SK-N-SH (cell line): ENCODE results near the gene VIL1. TPM values are rescaled to one million over a fixed set of nuclear protein-coding genes. Genes with fewer than 3 reads are reported as not detected.

ENCODE experiments used
- CTCF ChIA-PET: fragments of 300-600, 350-600 bp; formaldehyde crosslinking; extraction: SDS; loops from one replicate; lab custom pipeline; 2021; lab: Yijun Ruan, JAX
- POLR2A ChIA-PET: fragments of 350-600 bp; sonication (Branson Sonifier 250); formaldehyde crosslinking; extraction: SDS; loops from one replicate; lab custom pipeline; 2020; ENCODE audit warnings: antibody characterized with exemption, inconsistent platforms; lab: Yijun Ruan, JAX
- DNase-seq: peaks from one replicate; pipeline ENCODE4 v3.0.0; 2012
- H2AFZ ChIP-seq: fragments of 200-600 bp; sonication (generic); 2 replicates; pipeline ENCODE4 v1.8.1; 2016; ENCODE audit warnings: antibody characterized with exemption, mild to moderate bottlenecking, low read depth
- H3F3A ChIP-seq: fragments of 200-600 bp; sonication (generic); replicated peaks from 2 replicates; pipeline ENCODE3; 2016; ENCODE audit warnings: antibody characterized with exemption, mild to moderate bottlenecking; ENCODE audit not compliant: insufficient read depth
- H3K27ac ChIP-seq, 2 experiments: fragments of 200-500 bp in 1 of 2; fragments of 200-600 bp in 1 of 2; sonication (Bioruptor generic) in 1 of 2; sonication (generic), shearing (Covaris generic) in 1 of 2; 2 replicates each; pipeline versions ENCODE4 v1.5.1 to v1.6.1; 2014 to 2016; ENCODE audit warnings: low read depth in 2 of 2, inconsistent platforms in 1 of 2, low read length in 1 of 2, mild to moderate bottlenecking in 1 of 2, mixed read lengths in 1 of 2
- H3K27me3 ChIP-seq: fragments of 200-600 bp; sonication (generic), shearing (Covaris generic); 2 replicates; pipeline ENCODE4 v1.6.1; 2016; ENCODE audit warnings: mixed run types; ENCODE audit not compliant: insufficient read depth
- H3K36me3 ChIP-seq, 2 experiments: fragments of 200-500 bp in 1 of 2; fragments of 200-600 bp in 1 of 2; sonication (Bioruptor generic) in 1 of 2; sonication (generic) in 1 of 2; replicated peaks in 1 of 2; 2 replicates each; pipeline versions ENCODE3 to v1.5.1; 2014 to 2016; ENCODE audit warnings: low read length in 1 of 2, mild to moderate bottlenecking in 1 of 2; ENCODE audit not compliant: insufficient read depth in 2 of 2, control insufficient read depth in 1 of 2
- H3K4me1 ChIP-seq, 2 experiments: fragments of 200-500 bp in 1 of 2; fragments of 200-600 bp in 1 of 2; sonication (Bioruptor generic) in 1 of 2; sonication (generic), shearing (Covaris generic) in 1 of 2; 2 replicates each; pipeline versions ENCODE4 v1.5.1 to v1.6.1; 2014 to 2016; ENCODE audit warnings: low read depth in 1 of 2, low read length in 1 of 2, mixed run types in 1 of 2; ENCODE audit not compliant: insufficient read depth in 2 of 2, control insufficient read depth in 1 of 2
- H3K4me2 ChIP-seq: fragments of 200-600 bp; sonication (generic), shearing (Covaris generic); 2 replicates; pipeline ENCODE4 v1.6.1; 2017; ENCODE audit warnings: mixed run types
- H3K4me3 ChIP-seq, 2 experiments: fragments of 200-500 bp in 1 of 2; fragments of 200-600 bp in 1 of 2; sonication (Bioruptor generic) in 1 of 2; sonication (generic), shearing (Covaris generic) in 1 of 2; 2 replicates each; pipeline versions ENCODE4 v1.5.1 to v1.8.1; 2014 to 2016; ENCODE audit warnings: low read depth in 2 of 2, inconsistent platforms in 1 of 2, low read length in 1 of 2, mild to moderate bottlenecking in 1 of 2, mixed read lengths in 1 of 2, moderate library complexity in 1 of 2
- H3K79me2 ChIP-seq: fragments of 200-600 bp; sonication (generic); 2 replicates; pipeline ENCODE4 v1.8.1; 2017; ENCODE audit warnings: mild to moderate bottlenecking; ENCODE audit not compliant: insufficient read depth
- H3K9ac ChIP-seq: fragments of 200-600 bp; sonication (generic); 2 replicates; pipeline ENCODE4 v1.6.1; 2017; ENCODE audit warnings: mixed run types
- H3K9me2 ChIP-seq: fragments of 200-600 bp; sonication (generic); 2 replicates; pipeline ENCODE4 v1.6.1; 2017; ENCODE audit warnings: mixed run types
- H3K9me3 ChIP-seq: fragments of 200-600 bp; sonication (generic); 2 replicates; pipeline ENCODE4 v1.6.1; 2017; ENCODE audit warnings: mixed run types, mild to moderate bottlenecking, moderate library complexity
- H4K20me1 ChIP-seq: fragments of 200-600 bp; sonication (generic); 2 replicates; pipeline ENCODE4 v1.6.1; 2017; ENCODE audit warnings: mild to moderate bottlenecking, mixed run types; ENCODE audit not compliant: insufficient read depth
- EP300 ChIP-seq, 2 experiments: IDR thresholded peaks; 2 replicates each; pipeline versions ENCODE4 v1.4.0 to v1.6.1; 2012; ENCODE audit warnings: borderline replicate concordance in 1 of 2, low read depth in 1 of 2, low read length in 1 of 2
- FOSL2 ChIP-seq: IDR thresholded peaks from 2 replicates; pipeline ENCODE4 v1.4.0; 2012; ENCODE audit warnings: low read depth, mild to moderate bottlenecking, moderate library complexity, borderline replicate concordance
- FOXJ3 ChIP-seq: sonication (generic); formaldehyde crosslinking; IDR thresholded peaks from 2 replicates; pipeline ENCODE4 v1.5.1; 2020; ENCODE audit warnings: mild to moderate bottlenecking, missing genetic modification reagents
- GABPA ChIP-seq: IDR thresholded peaks from 2 replicates; pipeline ENCODE4 v1.4.0; 2012; ENCODE audit warnings: low read depth, mild to moderate bottlenecking
- JUND ChIP-seq: IDR thresholded peaks from 2 replicates; pipeline ENCODE4 v1.4.0; 2012
- NFIC ChIP-seq: IDR thresholded peaks from 2 replicates; pipeline ENCODE4 v1.4.0; 2012; ENCODE audit warnings: borderline replicate concordance
- POLR2AphosphoS5 ChIP-seq: IDR thresholded peaks from 2 replicates; pipeline ENCODE4 v1.6.1; 2012; ENCODE audit warnings: low read depth, low read length
- RFX5 ChIP-seq: IDR thresholded peaks from 2 replicates; pipeline ENCODE4 v1.6.1; 2012; ENCODE audit warnings: mild to moderate bottlenecking, improper control_type of control experiment, low read length
- SIN3A ChIP-seq: IDR thresholded peaks from 2 replicates; pipeline ENCODE4 v1.6.1; 2012; ENCODE audit warnings: low read depth, mild to moderate bottlenecking, low read length, moderate library complexity, borderline replicate concordance
- SMC3 ChIP-seq: IDR thresholded peaks from 2 replicates; pipeline ENCODE4 v1.6.1; 2012; ENCODE audit warnings: low read depth, low read length, improper control_type of control experiment
- TAF1 ChIP-seq: IDR thresholded peaks from 2 replicates; pipeline ENCODE4 v1.6.1; 2012; ENCODE audit warnings: low read depth, mild to moderate bottlenecking, low read length, moderate library complexity, borderline replicate concordance
- TCF12 ChIP-seq: IDR thresholded peaks from 2 replicates; pipeline ENCODE4 v1.4.0; 2012
- WGBS: methylation state at CpG from one replicate; pipeline ENCODE4 v1.1.6; 2017; ENCODE audit warnings: low lambda C conversion rate; 5-methylcytosine and 5-hydroxymethylcytosine counted together
- polyA plus RNA-seq, 3 experiments: library from polyadenylated mRNA; depleted of rRNA; stranded (reverse); fragments of >200 nt; gene quantifications; 2 replicates each; pipeline ENCODE4 v1.2.3, GENCODE V29; 2012
- TF ChIP-seq, protein P1 (sequence below): IDR thresholded peaks from 2 replicates; pipeline ENCODE4 v1.4.0; 2012; ENCODE audit warnings: low read depth
- TF ChIP-seq, protein P2 (sequence below): IDR thresholded peaks from 2 replicates; pipeline ENCODE4 v1.6.1; 2012; ENCODE audit warnings: mild to moderate bottlenecking, low read depth, low read length, moderate library complexity
- TF ChIP-seq, protein P3 (sequence below): IDR thresholded peaks from 2 replicates; pipeline ENCODE4; 2012

The VIL1 gene
- polyA plus RNA-seq, 1 of the 3 experiments (the other 2 are of a cell fraction): under 0.01 TPM

DNA sequence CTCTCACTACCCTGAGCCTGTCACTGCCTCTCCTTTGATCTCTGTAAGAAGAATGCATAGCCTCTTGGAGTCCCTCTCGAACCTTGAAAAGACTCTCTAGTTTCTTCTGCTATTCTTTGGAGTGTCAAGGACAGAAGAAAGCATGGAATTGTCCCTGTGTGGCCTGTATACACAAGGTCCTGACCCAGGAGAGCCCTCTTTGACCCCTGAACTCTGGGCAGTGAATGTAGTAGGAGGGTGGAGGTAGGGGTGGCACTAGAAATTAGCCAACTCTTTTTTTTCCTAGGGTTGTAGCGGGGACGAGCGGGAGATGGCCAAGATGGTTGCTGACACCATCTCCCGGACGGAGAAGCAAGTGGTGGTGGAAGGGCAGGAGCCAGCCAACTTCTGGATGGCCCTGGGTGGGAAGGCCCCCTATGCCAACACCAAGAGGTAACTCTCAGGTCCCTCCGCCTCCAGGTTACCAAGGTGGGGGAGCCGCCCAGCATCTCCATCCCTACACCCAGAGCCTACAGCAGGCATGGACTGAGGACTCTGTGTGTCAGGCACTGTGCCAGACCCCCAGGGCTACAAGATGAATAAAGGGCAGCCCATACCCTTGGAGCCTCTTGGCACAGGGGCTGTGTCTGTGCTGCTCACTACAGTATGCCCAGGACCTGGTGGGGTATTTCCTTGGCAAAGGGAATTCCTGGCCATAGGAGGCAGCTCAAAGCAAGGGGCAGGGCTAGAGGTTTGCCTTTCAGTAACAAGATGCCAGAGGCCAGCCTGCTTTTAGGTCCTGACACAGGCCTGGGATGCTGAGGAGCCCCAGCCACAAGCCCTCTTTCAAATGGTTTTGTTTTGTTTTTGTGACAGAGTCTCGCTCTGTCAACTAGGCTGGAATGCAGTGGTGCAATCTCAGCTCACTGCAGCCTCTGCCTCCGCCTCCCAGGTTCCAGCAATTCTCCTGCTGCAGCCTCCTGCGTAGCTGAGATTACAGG is 16.4 kb downstream of the VIL1 start:
- POLR2A ChIA-PET: no interaction called here
- WGBS: 87% methylated on average over 9 of the region's 11 CpGs

DNA sequence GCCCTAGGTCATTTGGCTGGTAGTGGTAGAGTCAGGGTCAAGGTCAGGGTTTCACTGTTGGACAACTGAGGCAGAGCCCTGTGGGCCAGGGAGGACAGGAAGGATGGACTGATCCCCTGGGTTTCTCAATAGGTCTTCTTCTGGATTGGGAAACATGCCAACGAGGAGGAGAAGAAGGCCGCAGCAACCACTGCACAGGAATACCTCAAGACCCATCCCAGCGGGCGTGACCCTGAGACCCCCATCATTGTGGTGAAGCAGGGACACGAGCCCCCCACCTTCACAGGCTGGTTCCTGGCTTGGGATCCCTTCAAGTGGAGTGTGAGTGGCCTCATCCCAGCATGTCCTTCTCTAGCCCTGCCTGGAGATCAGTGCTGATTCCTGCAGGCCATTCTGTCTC is 18.1 kb downstream of the VIL1 start:
- WGBS: 72% methylated on average over 5 of the region's 5 CpGs
- H3K4me2 ChIP-seq: no peak overlapping the region
- H4K20me1 ChIP-seq: no peaks in the 10 kb centered on the region
- H3K9me3 ChIP-seq: no peaks in the 10 kb centered on the region
- ChIA-PET POLR2A (no interaction called here), CTCF (no interaction called here)
- no peak overlapping the region for H3K27ac ChIP-seq
- TF ChIP-seq SIN3A (no peak), FOSL2 (no peak), TCF12 (no peak), POLR2AphosphoS5 (no peak), JUND (no peak), TAF1 (no peak), NFIC (no peak), GABPA (no peak), FOXJ3 (CRISPR knock-in tag) (no peak), EP300 (IDR thresholded peaks at IDR 0.05; ENCODE audit: borderline replicate concordance in 1 of 2, low read depth in 1 of 2, low read length in 1 of 2) (no peak)
- TF ChIP-seq, protein P1, sequence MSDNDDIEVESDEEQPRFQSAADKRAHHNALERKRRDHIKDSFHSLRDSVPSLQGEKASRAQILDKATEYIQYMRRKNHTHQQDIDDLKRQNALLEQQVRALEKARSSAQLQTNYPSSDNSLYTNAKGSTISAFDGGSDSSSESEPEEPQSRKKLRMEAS: no peak
- TF ChIP-seq, protein P2, sequence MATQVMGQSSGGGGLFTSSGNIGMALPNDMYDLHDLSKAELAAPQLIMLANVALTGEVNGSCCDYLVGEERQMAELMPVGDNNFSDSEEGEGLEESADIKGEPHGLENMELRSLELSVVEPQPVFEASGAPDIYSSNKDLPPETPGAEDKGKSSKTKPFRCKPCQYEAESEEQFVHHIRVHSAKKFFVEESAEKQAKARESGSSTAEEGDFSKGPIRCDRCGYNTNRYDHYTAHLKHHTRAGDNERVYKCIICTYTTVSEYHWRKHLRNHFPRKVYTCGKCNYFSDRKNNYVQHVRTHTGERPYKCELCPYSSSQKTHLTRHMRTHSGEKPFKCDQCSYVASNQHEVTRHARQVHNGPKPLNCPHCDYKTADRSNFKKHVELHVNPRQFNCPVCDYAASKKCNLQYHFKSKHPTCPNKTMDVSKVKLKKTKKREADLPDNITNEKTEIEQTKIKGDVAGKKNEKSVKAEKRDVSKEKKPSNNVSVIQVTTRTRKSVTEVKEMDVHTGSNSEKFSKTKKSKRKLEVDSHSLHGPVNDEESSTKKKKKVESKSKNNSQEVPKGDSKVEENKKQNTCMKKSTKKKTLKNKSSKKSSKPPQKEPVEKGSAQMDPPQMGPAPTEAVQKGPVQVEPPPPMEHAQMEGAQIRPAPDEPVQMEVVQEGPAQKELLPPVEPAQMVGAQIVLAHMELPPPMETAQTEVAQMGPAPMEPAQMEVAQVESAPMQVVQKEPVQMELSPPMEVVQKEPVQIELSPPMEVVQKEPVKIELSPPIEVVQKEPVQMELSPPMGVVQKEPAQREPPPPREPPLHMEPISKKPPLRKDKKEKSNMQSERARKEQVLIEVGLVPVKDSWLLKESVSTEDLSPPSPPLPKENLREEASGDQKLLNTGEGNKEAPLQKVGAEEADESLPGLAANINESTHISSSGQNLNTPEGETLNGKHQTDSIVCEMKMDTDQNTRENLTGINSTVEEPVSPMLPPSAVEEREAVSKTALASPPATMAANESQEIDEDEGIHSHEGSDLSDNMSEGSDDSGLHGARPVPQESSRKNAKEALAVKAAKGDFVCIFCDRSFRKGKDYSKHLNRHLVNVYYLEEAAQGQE: no peak
- TF ChIP-seq, protein P3, sequence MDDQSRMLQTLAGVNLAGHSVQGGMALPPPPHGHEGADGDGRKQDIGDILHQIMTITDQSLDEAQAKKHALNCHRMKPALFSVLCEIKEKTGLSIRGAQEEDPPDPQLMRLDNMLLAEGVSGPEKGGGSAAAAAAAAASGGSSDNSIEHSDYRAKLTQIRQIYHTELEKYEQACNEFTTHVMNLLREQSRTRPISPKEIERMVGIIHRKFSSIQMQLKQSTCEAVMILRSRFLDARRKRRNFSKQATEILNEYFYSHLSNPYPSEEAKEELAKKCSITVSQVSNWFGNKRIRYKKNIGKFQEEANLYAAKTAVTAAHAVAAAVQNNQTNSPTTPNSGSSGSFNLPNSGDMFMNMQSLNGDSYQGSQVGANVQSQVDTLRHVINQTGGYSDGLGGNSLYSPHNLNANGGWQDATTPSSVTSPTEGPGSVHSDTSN: no peak
- H2AFZ ChIP-seq: no peak overlapping the region
- H3K4me1 ChIP-seq: no peaks in the 10 kb centered on the region
- H3K27me3 ChIP-seq: no peaks in the 10 kb centered on the region; the same call in 1 of the 2 replicates
- no peaks in the 10 kb centered on the region for H3F3A ChIP-seq
- H3K9me2 ChIP-seq: no peaks in the 10 kb centered on the region
- H3K4me3 ChIP-seq: no peak overlapping the region
- no peak for DNase-seq
- H3K9ac ChIP-seq: no peak overlapping the region
- no peaks in the 10 kb centered on the region for H3K79me2 ChIP-seq
- H3K36me3 ChIP-seq: no peaks in the 10 kb centered on the region

More for the DNA sequence above, 16.4 kb downstream of the VIL1 start:
- Histone ChIP-seq H3F3A (no peaks in the 10 kb centered on the region), H4K20me1 (no peaks in the 10 kb centered on the region), H3K4me2 (no peak overlapping the region), H3K9ac (no peak overlapping the region), H3K27me3 (no peaks in the 10 kb centered on the region; the same call in 1 of the 2 replicates), H3K9me2 (no peaks in the 10 kb centered on the region), H3K79me2 (no peaks in the 10 kb centered on the region), H2AFZ (no peak overlapping the region), H3K27ac (no peak overlapping the region), H3K4me1 (no peaks in the 10 kb centered on the region), H3K36me3 (no peaks in the 10 kb centered on the region), H3K4me3 (no peak overlapping the region), H3K9me3 (no peaks in the 10 kb centered on the region)
- CTCF ChIA-PET: no interaction called here
- TF ChIP-seq FOXJ3 (CRISPR knock-in tag): no peak
- no peak for TF ChIP-seq TAF1
- TF ChIP-seq SMC3: no peak
- TF ChIP-seq EP300 (IDR thresholded peaks at IDR 0.05; ENCODE audit: borderline replicate concordance in 1 of 2, low read depth in 1 of 2, low read length in 1 of 2): no peak
- no peak for TF ChIP-seq RFX5
- no peak for DNase-seq
